Endothelial cell of umbilical vein (primary cell): Measurements from ENCODE around the gene STRN3. TPM values are rescaled to one million over a fixed set of nuclear protein-coding genes. Genes with fewer than 3 reads are reported as not detected.

ENCODE experiments used
- BruUV-seq: library from RNA; stranded (reverse); fragments of 400-500 nt; replicated peaks from 2 replicates; lab custom pipeline; 2021; lab: Mats Ljungman, UMichigan
- CTCF ChIA-PET: fragments of 300-600, 350-600 bp; sonication (Branson Sonifier 250); formaldehyde crosslinking; loops from one replicate; lab custom pipeline; 2021; ENCODE audit warnings: antibody characterized with exemption, inconsistent platforms; lab: Charles Lee
- POLR2A ChIA-PET: fragments of 300-600, 350-600 bp; sonication (Branson Sonifier 250); formaldehyde crosslinking; loops from one replicate; lab custom pipeline; 2021; ENCODE audit warnings: antibody characterized with exemption, inconsistent platforms; lab: Charles Lee
- DNase-seq: peaks from one replicate; pipeline ENCODE4 v3.0.0-alpha.2; 2011; ENCODE audit warnings: low read depth, low spot score
- FAIRE-seq: peaks from 2 replicates; lab custom pipeline; 2011; peaks lifted over from hg19 to GRCh38; lab: Jason Lieb, UNC
- H2AFZ ChIP-seq: 2 replicates; pipeline ENCODE4 v1.6.0; 2012; ENCODE audit warnings: low read depth, low read length, control low read depth, inconsistent platforms
- H3K27ac ChIP-seq: 2 replicates; pipeline ENCODE4 v1.5.1; 2011; ENCODE audit warnings: low read depth, mild to moderate bottlenecking, control low read depth, low read length, moderate library complexity; ENCODE audit not compliant: insufficient read depth
- H3K27me3 ChIP-seq, 2 experiments: 2 replicates each; pipeline versions ENCODE4 v1.6.0 to v1.6.1; 2011; ENCODE audit warnings: low read length in 2 of 2, mixed read lengths in 1 of 2; ENCODE audit not compliant: control insufficient read depth in 2 of 2, insufficient read depth in 2 of 2
- H3K36me3 ChIP-seq, 2 experiments: 2 replicates in 1 of 2; 3 replicates in 1 of 2; pipeline ENCODE4 v1.5.1; 2011; ENCODE audit warnings: low read length in 2 of 2, mild to moderate bottlenecking in 1 of 2, moderate library complexity in 1 of 2; ENCODE audit not compliant: control insufficient read depth in 2 of 2, insufficient read depth in 2 of 2; ENCODE audit errors: extremely low read depth in 1 of 2
- H3K4me1 ChIP-seq: 3 replicates; pipeline ENCODE4 v1.5.1; 2011; ENCODE audit warnings: mild to moderate bottlenecking, low read length; ENCODE audit not compliant: control insufficient read depth, insufficient read depth; ENCODE audit errors: extremely low read depth
- H3K4me2 ChIP-seq: 2 replicates; pipeline ENCODE4 v1.6.1; 2011; ENCODE audit warnings: low read length, control low read depth, mixed read lengths; ENCODE audit not compliant: insufficient read depth
- H3K4me3 ChIP-seq, 3 experiments: fragments of 200-600 bp in 1 of 3; sonication (generic), shearing (Covaris generic) in 1 of 3; replicated peaks in 1 of 3; 2 replicates each; pipeline ENCODE4 v1.5.1; 2011 to 2016; ENCODE audit warnings: control low read depth in 3 of 3, low read length in 3 of 3, mild to moderate bottlenecking in 2 of 3, inconsistent platforms in 1 of 3, low read depth in 1 of 3, moderate library complexity in 1 of 3; ENCODE audit not compliant: insufficient read depth in 1 of 3
- H3K79me2 ChIP-seq: 2 replicates; pipeline ENCODE4 v1.6.0; 2012; ENCODE audit warnings: low read length, inconsistent platforms; ENCODE audit not compliant: control insufficient read depth, insufficient read depth
- H3K9ac ChIP-seq: replicated peaks from 2 replicates; pipeline ENCODE3; 2011; ENCODE audit warnings: low read length, control low read depth; ENCODE audit not compliant: insufficient read depth; ENCODE audit errors: extremely low read depth
- H3K9me1 ChIP-seq: replicated peaks from 3 replicates; pipeline ENCODE4 v1.6.0; 2011; ENCODE audit warnings: mild to moderate bottlenecking, low read length; ENCODE audit not compliant: control insufficient read depth, insufficient read depth; ENCODE audit errors: extremely low read depth
- H3K9me3 ChIP-seq: replicated peaks from 2 replicates; pipeline ENCODE4 v1.5.1; 2012; ENCODE audit warnings: low read length, inconsistent platforms; ENCODE audit not compliant: control insufficient read depth, insufficient read depth
- H4K20me1 ChIP-seq: replicated peaks from 2 replicates; pipeline ENCODE3; 2011; ENCODE audit warnings: mild to moderate bottlenecking, low read length; ENCODE audit not compliant: control insufficient read depth, insufficient read depth; ENCODE audit errors: extremely low read depth
- EZH2 ChIP-seq: IDR thresholded peaks from 2 replicates; pipeline ENCODE4 v1.6.1; 2012; ENCODE audit warnings: borderline replicate concordance, low read depth, mild to moderate bottlenecking, moderate library complexity, low read length, inconsistent platforms; ENCODE audit not compliant: severe bottlenecking
- FOS ChIP-seq: IDR thresholded peaks from 2 replicates; pipeline ENCODE4 v1.6.1; 2011; ENCODE audit warnings: mild to moderate bottlenecking, low read length, moderate library complexity, borderline replicate concordance; ENCODE audit not compliant: insufficient read depth
- GATA2 ChIP-seq: IDR thresholded peaks from 2 replicates; pipeline ENCODE4 v1.7.0; 2011; ENCODE audit warnings: low read depth, mild to moderate bottlenecking, moderate library complexity, mixed read lengths, low read length; ENCODE audit not compliant: insufficient read length, insufficient read depth
- POLR2AphosphoS5 ChIP-seq: IDR thresholded peaks from 2 replicates; pipeline ENCODE4 v1.6.1; 2012; ENCODE audit warnings: low read depth, mild to moderate bottlenecking, control low read depth, low read length, moderate library complexity; ENCODE audit not compliant: insufficient read depth
- dilution Hi-C: fragments of 300-500 bp; cut with MboI; formaldehyde crosslinking; loops from one replicate; pipeline ENCODE4 v1.15.0; 2019; ENCODE audit warnings: low sequenced_read_pairs; ENCODE audit not compliant: extremely low pct_ligation_motif_present
- intact Hi-C: fragments of 100-400 bp; cut with micrococcal nuclease; formaldehyde crosslinking; loops from one replicate; pipeline ENCODE4 v1.10.0; 2022
- polyA plus RNA-seq, 4 experiments: library from polyadenylated mRNA; depleted of rRNA in 3 of 4; stranded (reverse) in 3 of 4; unstranded in 1 of 4; fragments of >200 nt; gene quantifications; 2 replicates each; pipeline versions ENCODE4 v1.2.1 to v1.2.3, GENCODE V29; 2011 to 2012; ENCODE audit warnings: missing spikeins in 1 of 4
- total RNA-seq: library from RNA; stranded (reverse); gene quantifications from 2 replicates; pipeline ENCODE4 v1.2.3, GENCODE V29; 2021
- TF ChIP-seq, protein P1 (sequence below): IDR thresholded peaks from 2 replicates; pipeline ENCODE4 v1.6.1; 2011; ENCODE audit not compliant: insufficient read depth, insufficient read length
- TF ChIP-seq, protein P2 (sequence below), 2 donors: IDR thresholded peaks; 1 replicate in 1 of 2; 2 replicates in 1 of 2; pipeline ENCODE4 v1.5.1; 2011; ENCODE audit warnings: low read length in 2 of 2, mild to moderate bottlenecking in 2 of 2, moderate library complexity in 2 of 2, control low read depth in 1 of 2, inconsistent platforms in 1 of 2, low read depth in 1 of 2; ENCODE audit not compliant: insufficient read depth in 1 of 2; ENCODE audit errors: extremely low read depth in 1 of 2

Gene STRN3
- total and polyA plus RNA-seq, 2 donors (not counting 3 experiments of a cell fraction or from before 2014, with no cell fraction given), result 8.4 to 35.1 TPM

DNA sequence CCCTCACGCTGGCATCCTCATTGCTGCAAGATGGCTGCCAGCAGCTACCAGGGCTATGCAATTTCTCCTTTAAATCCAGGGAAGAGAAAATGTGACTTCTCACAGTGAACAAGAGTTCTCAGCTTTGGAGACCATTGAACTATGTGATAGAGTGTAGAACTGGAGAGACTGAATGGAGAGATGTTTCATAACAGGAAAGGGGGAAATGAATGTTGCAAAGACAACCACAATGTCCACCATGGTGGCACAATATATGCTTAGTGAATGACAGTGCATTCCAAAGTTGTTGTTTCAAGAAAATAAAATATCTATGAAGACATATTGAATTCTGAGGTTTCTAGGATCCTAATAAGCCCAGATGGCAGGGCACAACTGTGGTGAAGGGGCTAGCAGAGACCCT is 165.0 kb downstream of the STRN3 start:
- no peak for FAIRE-seq

More for the DNA sequence above, 165.0 kb downstream of the STRN3 start:
- H3K27me3 ChIP-seq, result peaks cover 14 to 20% of the 10 kb centered on the region in 2 experiments
- intact Hi-C loops, result no loop called here
- BruUV-seq, result no TSS peak
- H3K79me2 ChIP-seq, result no peaks in the 10 kb centered on the region
- H3K9me1 ChIP-seq, result no peaks in the 10 kb centered on the region
- ChIA-PET CTCF (no interaction called here), POLR2A (no interaction called here)
- dilution Hi-C loops, result no loop called here
- no peaks in the 10 kb centered on the region for H3K4me1 ChIP-seq
- no peak overlapping the region for H3K4me3 ChIP-seq
- no peak overlapping the region for H3K9ac ChIP-seq
- H2AFZ ChIP-seq, result no peak overlapping the region
- H3K4me2 ChIP-seq, result no peak overlapping the region
- no peaks in the 10 kb centered on the region for H3K9me3 ChIP-seq
- TF ChIP-seq FOS (no peak), GATA2 (no peak), EZH2 (no peak), POLR2AphosphoS5 (no peak)
- TF ChIP-seq, protein P1, sequence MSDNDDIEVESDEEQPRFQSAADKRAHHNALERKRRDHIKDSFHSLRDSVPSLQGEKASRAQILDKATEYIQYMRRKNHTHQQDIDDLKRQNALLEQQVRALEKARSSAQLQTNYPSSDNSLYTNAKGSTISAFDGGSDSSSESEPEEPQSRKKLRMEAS, result no peak
- TF ChIP-seq, protein P2, sequence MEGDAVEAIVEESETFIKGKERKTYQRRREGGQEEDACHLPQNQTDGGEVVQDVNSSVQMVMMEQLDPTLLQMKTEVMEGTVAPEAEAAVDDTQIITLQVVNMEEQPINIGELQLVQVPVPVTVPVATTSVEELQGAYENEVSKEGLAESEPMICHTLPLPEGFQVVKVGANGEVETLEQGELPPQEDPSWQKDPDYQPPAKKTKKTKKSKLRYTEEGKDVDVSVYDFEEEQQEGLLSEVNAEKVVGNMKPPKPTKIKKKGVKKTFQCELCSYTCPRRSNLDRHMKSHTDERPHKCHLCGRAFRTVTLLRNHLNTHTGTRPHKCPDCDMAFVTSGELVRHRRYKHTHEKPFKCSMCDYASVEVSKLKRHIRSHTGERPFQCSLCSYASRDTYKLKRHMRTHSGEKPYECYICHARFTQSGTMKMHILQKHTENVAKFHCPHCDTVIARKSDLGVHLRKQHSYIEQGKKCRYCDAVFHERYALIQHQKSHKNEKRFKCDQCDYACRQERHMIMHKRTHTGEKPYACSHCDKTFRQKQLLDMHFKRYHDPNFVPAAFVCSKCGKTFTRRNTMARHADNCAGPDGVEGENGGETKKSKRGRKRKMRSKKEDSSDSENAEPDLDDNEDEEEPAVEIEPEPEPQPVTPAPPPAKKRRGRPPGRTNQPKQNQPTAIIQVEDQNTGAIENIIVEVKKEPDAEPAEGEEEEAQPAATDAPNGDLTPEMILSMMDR (IDR thresholded peaks at IDR 0.05; ENCODE audit: extremely low read depth in 1 of 2, insufficient read depth in 1 of 2, low read depth in 1 of 2, low read length in 2 of 2), result no peak
- DNase-seq, result no peak
- H3K36me3 ChIP-seq, result no peaks in the 10 kb centered on the region
- H4K20me1 ChIP-seq, result no peaks in the 10 kb centered on the region
- H3K27ac ChIP-seq, result no peak overlapping the region
